HG02885 (cell line): ENCODE measurements around the gene TMEM245.
"Not testable (repeated sequence)": the region's sequence is repeated elsewhere in the genome, so short reads cannot be mapped to it uniquely, and the experiment has no call there.

Experiments
- ATAC-seq: cut with Tn5 transposase; IDR thresholded peaks from one replicate; pipeline ENCODE4 v1.9.1; 2021; ENCODE audit warnings: mild to moderate bottlenecking; ENCODE audit not compliant: unreplicated experiment, poor library complexity

Gene TMEM245

DNA sequence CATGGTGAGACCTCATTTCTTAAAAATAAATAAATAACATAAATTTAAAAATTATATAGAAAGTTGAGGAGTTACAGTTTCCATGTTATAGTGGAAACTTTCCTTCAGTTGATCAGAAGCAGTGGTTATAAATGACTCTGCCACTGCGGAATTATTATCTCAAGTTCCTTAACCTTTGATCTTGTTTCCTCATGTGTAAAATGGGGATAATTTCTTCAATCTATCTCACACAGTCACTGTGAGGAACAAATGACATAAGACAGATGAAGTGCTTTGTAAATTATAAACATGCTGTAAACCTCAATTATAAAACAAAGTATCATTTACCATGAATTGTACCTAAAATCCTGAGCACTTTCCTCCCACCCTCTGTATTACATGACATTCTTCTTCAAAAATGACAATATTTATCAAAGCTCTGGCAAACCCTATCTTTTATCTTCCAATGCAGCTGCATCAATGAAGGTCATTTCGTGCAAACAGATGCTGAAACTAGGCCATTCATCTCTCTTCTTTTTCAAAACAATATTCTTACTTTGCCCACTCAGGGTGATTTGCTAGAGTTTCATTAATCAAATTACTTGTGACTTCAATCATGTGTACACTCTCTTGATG is 46.8 kb downstream of the TMEM245 start:
- no peak for ATAC-seq

DNA sequence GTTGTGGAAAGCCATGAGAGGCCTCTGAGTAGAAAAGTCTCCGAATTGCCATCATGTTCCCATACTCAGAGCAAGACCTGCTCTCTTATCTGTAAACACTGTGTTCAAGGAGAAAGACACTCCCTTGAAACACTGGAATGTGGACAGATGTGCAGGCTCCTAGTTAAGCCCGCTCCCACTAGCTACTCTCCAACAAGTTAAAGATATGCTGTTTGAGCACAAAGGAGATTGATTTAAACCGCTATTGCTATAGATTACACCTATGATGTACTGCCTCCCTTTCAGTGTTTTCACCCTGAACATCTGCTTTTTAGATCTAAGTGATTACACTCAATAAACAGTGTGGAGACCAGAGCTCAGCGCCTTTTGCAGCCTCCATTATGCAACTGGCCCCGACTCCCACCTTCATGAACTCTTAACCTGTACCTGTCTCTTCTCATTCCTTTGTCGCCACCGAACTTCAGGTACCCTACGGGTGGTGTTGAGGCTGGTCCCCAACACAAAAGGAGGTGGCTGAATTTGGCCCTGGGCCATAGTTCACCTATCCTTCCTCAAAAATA is 47.5 kb downstream of the TMEM245 start:
- no peak for ATAC-seq

DNA sequence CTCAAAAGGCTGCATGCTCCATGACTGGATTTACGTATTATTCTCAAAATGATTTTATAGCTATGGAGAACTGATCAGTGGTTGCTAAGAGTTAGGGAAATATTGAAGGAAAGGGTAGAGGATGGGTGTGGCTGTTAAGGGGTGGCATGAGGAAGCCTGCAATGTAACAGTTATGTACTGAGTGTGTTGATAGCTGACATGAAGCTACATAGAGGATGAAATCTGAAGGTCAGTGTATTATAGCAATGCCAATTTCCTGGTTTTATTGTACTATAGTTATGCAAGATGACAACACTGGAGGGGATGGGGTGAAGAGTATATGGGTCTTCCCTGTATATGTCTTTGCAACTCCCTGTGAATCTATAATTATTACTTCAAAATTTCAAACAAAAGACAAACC is 51.0 kb downstream of the TMEM245 start:
- no peak for ATAC-seq

DNA sequence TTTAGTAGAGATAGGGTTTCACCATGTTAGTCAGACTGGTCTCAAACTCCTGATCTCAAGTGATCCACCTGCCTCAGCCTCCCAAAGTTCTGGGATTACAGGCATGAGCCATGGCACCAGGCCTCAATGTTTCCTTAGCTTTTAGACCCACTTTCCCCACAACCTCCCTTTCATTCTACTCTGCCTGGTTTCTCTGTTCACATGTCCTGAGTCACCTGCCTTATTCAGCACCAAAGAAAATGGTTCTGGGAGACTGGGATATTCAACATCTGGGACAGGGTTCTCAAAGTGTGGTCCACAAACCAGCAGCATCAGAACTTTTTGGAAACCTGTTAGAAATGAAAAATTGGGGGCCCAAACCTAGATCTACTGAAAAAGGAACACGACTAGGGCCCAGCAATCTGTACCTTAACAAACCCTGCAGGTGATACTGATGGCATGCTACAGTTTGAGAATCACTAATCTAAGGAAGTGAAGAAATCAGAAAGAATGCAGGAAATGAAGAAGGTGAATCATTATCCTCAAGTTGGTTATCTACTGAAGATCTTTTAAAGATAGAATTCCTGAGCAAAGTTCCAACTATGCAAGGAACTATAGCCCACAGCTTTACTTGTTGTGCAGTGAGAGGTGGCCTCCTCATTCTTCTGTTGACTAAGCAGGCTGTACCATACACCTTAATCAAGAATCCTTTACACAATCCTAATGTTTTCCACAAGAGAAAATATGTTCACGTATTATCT is 54.6 kb downstream of the TMEM245 start:
- no peak for ATAC-seq

DNA sequence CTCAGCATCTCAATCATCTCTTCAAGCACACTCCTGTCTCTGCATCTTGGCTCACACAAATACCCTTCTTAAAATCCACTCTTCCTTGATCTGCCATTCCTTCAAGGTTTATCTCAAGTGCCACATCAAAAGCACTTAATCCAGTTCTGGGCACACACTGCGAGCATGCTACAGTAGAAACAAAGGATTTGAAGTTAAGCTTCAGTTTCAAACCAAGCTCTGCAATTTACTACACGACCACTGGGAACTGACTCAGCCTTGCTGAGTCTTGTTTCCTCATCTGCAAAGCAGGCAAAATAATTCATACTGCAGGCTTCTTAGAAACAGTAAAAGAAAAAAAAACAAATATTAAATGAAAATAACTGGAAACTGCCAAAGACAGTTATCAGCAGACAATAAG is 56.0 kb downstream of the TMEM245 start:
- no peak for ATAC-seq

DNA sequence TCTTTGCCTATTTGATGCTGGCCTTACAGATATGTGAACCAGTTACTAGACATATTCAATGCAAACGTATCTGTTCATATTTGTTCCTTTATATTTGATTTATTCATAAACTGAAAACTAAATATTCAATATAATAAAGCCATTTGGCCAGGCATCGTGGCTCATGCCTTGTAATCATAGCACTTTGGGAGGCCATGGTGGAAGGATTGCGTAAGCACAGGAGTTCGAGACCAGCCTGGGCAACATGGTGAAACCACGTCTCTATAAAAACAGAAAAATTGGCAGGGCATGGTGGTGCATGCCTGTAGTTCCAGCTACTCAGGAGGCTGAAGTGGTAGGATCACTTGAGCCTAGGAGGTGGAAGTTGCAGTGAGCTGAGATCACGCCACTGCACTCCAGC is 57.2 kb downstream of the TMEM245 start:
- ATAC-seq = no peak

DNA sequence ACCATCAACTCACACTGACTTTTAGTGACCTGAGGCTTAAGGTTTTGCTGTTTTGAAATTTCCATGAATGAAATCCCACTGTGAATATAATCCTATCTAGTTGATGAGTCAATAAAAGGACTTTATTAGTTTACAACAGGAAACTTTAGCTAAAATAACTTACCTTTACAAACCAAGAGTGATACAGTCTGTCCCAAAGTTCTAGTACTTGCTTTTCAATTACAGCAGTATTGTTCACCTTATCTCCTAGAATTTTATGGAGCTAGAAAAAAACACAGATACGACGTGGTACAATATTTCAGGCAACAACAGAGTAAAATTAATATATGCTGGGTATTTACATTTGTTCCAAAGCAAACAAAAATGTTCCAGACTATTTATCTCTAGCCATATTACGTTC is 59.6 kb downstream of the TMEM245 start:
- no peak for ATAC-seq

DNA sequence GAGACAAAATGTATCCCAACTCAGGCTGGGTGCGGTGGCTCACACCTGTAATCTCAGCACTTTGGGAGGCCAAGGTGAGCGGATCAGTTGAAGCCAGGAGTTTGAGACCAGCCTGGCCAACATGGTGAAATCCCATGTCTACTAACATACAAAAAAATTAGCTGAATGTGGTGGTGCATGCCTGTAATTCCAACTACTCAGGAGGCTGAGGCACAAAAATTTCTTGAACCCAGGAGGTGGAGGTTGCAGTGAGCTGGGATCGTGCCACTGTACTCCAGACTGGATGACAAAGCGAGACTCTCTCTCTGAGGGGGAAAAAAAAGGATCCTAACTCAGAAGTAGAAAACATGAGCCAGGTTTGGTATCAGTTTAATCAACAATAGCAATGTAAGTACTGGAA is 66.6 kb downstream of the TMEM245 start:
- ATAC-seq = not testable (repeated sequence)

DNA sequence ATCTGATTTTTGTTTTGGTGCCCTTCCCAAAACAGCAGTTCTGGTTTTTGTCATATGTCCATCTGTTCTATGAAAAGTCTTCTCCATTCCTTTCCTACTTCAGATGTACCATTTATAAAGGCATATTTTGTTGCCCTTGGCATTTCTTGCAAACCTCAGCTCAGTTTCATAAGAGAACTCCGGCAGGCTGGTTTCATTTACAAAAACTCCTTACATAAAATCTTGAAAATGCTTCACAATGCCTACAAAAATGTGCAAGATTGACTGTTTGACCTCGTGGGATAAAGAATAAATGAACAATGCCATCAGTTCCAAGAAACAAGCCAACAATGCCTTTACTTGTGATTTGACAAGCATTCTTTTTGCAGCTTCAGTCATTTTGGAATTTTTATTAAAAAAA is 67.3 kb downstream of the TMEM245 start:
- ATAC-seq = no peak

DNA sequence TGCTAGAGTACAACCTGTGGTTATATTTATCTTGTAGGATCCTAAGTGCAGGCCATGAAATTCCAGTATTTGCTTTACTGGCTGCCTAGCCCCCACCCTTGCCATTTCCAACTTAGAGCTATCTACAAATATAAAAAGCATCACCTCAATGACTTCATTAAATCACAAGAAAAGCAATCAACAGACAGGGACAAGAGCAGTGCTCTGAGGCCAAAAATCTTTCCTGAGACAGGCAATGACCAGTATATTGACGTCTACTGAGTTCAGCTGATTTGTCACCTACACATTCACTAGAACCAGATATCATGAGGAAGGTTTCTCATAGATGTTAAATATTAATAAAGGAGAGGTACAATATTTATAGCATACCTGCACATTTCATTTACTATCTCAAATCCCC is 68.0 kb downstream of the TMEM245 start:
- ATAC-seq = no peak

DNA sequence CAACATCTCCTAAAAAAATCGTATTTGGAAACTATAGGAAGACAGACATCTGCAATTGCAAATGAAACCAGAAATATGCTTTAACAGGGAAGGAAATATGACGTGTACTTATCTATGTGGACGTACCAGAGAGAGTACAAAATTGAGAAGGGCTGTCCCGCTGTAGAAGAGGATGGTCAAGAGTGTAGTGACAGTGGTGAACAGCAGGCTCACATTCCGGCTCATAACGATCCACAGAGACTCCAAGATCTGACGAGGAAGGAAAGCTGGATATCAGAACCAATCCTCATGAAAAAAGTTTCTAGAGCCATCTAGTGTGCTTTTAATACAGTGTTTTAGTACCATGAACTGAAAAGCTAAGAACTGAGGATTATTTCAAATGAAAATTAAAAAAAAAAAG is 69.3 kb downstream of the TMEM245 start:
- ATAC-seq = no peak

DNA sequence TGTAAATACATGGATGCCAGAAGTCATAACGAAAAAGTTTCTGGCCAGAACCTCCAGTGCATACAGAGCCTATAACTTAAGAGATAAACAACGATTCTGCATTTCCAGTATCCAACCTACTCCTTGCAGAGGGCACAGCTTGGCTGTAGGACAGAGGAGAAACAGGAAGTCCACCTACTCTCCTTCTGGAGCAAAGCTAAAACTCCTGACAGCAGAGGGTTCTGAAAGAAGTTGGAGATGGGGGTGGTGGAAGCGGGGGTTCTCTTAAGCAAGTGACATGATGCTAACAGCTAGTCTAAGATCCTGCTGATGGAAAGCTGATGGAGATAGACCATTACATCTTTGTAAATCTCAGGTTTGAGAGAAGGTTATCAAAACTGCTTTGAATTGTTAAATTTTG is 70.9 kb downstream of the TMEM245 start:
- no peak for ATAC-seq

DNA sequence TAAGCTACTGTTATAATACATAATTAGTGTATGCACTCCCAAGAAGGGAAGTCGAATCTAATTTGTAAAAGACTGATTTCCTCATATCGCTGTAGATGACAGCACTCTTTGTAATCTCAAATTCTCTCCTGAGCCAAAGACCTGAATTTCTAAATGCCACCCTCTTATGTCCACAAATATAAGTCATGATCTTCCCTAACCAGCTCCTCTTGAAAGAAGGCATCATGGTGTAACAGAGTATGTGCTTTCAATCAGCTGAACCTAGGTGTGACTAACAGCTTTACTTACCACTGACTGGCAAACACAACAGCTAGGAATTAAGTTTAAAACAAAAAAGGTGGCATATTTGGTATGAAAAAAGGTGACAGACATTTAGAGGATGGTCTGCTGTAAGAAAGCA is 72.5 kb downstream of the TMEM245 start:
- no peak for ATAC-seq

DNA sequence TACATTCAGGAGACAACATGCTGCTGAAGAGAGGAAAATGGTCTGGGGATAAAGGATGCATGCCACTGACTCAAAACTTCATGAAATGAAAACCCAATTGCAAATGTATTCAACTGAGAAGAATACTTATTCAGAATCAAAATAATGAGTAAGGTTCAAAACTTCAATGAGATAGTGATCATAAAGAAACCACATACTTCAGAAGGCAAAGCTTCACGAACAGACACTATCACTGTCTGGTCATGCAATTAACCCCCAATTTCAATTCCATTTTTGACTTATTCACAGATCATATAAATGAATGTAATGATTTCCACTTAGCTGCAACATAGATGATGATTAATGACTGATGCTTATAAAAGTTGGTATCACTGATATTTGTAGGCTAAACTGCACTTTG is 73.4 kb downstream of the TMEM245 start:
- no peak for ATAC-seq

DNA sequence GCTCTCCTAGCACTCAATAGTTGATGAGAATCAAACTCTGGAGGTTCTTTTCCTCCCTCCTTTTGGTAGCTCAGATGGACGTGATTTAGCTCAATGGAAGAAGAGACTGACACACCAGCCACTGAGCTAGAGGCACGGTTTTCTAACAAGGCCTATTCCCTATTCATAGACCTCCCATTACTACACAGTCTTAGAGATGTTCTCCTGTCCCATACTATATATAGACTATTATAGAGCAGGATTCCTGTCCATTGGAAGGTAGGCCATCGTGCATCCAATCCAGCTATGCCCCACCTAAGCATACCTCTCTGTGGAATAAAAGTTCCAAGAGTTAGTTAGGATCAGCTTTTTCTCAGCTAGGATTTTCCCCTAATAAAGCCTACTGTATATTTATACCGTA is 76.2 kb downstream of the TMEM245 start:
- no peak for ATAC-seq

DNA sequence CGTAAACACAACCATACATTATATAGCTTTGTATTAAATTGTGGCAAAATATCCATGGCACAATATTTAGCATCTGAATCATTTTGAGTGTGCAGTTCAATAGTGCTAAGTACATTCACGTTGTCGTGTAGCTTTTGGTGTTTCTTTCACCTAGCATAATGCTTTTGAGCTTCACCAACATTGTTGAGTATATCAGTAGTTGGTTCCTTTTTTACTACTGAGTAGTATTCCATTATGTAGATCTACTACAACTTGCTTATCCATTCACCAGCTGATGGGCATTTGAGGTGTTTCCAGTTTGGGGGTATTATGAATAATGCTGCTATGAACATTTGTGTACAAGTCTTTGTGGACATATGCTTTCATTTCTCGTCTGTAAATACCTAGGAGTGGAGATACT is 79.2 kb downstream of the TMEM245 start:
- no peak for ATAC-seq

DNA sequence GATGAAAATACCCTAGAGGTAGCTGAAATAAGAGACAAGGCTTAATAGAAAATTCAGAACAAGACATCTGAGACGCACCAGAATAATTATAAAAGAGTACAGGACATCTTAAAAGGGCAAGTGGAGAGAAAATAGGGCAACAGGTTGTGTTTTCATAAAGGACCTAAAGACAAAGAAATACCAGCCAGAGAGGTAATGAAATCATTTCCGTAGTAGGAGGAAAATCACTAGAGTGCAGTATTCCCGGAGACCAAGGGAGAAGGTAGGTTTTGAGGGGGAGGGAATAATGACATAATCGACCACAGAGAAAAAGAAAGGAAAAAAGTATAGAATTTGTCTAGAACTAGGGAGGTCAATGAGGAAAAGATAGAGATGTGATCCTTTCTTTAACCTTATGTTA is 80.2 kb downstream of the TMEM245 start:
- ATAC-seq = no peak

DNA sequence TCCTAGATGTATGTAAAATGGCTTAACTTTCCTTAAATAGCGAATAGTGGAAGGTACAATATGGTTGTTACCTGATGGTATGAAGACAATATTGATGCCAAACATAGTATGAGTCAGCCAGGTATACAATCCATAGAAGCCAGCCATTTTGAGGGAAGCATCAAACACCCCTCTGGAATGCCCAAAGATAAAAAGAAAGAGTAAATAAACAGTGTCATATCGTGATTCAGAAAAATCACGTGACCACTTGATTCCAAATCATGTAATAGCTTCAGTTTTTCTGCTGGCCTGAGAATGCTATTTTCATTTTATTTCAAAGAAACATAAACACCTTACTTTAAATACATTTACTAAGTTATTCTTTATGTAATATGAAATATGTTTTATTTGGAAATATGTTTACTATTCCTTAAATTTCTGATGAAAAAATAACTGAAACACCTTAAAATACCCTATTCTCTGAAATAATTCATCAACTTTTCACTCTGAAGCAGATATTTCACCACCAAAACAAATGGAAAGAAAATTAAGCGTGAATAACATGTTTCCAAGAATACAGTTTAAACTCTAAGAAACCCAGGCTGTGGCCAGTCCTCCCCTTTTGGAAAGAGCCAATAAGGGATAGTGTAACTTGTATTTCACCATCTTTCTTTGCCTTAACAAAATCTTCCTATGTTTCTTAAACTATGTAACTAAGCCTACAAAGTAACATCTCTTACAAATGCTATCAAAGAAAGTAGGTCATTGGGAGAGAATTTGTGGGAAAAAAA is 81.6 kb downstream of the TMEM245 start:
- ATAC-seq = no peak

DNA sequence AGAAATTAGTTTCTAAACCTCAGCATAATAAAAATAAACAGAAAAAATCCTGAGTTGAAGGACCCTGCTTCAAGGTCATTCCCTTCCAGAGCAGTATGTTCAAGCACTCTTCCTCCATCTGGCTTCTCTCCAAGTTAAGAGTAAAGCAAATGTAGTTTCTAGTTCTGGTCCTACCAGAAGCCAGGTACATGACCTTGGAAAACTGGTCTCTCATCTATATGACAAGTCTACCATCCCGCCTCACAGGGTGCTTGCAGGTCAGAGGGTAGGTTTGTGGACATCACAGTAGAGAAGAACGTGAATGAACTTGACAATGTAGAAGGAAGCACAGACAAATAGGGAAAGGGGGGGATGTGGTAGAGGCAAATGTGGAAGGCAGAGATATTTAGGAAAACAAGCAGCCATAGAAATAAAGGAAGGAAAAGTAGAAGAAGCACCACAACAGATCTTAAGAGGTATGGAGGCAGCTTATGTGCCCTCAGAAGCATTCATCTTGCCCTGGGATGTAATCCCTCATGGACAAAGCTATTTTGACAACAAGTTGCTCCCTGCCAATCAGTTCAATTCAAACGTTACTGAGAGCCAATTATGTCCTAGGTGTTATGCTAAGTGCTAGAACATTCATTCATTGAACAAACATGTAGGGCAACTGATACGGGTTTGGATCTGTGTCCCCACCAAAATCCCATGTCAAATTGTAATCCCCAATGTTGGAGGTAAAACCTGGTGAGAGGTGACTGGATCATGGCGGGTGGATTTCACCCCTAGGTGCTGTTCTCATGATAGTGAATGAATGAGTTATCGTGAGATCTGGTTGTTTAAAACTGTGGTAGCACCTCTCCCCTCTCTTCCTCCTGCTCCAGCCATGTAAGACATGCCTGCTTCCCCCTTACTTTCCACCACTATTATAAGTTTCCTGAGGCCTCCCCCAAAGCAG is 82.7 kb downstream of the TMEM245 start:
- no peak for ATAC-seq
